ENCODE measurements around the gene CDADC1.

- TF ChIP-seq CTCF (IDR thresholded peaks at IDR 0.05; ENCODE audit: extremely low read depth in 1 of 2, insufficient read depth in 1 of 2, low read depth in 1 of 2, low read length in 2 of 2) (no peak), EZH2 (IDR thresholded peaks at IDR 0.05; ENCODE audit: borderline replicate concordance, low read depth, low read length, severe bottlenecking) (no peak), POLR2A (IDR thresholded peaks at IDR 0.05; ENCODE audit: low read depth, low read length) (no peak), MAX (IDR thresholded peaks at IDR 0.05; ENCODE audit: insufficient read depth, insufficient read length) (no peak), JUN (IDR thresholded peaks at IDR 0.05; ENCODE audit: borderline replicate concordance, insufficient read depth, insufficient read length, low read depth) (no peak), POLR2AphosphoS5 (IDR thresholded peaks at IDR 0.05; ENCODE audit: insufficient read depth, low read depth, low read length) (no peak), MYC (IDR thresholded peaks at IDR 0.05; ENCODE audit: low read depth, low read length) (no peak)
Observed at GRCh38 chr13:49308097-49308875, 60.6 kb downstream of the CDADC1 start.
